HepG2 (cell line): Measurements from ENCODE around the gene C1orf50. TPM values are rescaled to one million over a fixed set of nuclear protein-coding genes. Genes with fewer than 3 reads are reported as not detected.

Source experiments
- CCDC6 ChIP-seq: sonication (generic); formaldehyde crosslinking; IDR thresholded peaks from 2 replicates; pipeline ENCODE4 v1.8.1; 2022; ENCODE audit warnings: mild to moderate bottlenecking, missing genetic modification reagents, moderate library complexity
- GABPA ChIP-seq, 2 experiments: IDR thresholded peaks; 2 replicates each; pipeline ENCODE4 v1.6.1; 2011 to 2016; ENCODE audit warnings: low read depth in 2 of 2, low read length in 1 of 2, missing biosample characterization in 1 of 2, missing genetic modification characterization in 1 of 2
- PRMT3 ChIP-seq: sonication (generic); formaldehyde crosslinking; IDR thresholded peaks from 2 replicates; pipeline ENCODE4 v1.8.1; 2022; ENCODE audit warnings: low read depth, mild to moderate bottlenecking, moderate library complexity, missing genetic modification reagents, borderline replicate concordance
- SMARCC2 ChIP-seq: fragments of 450-650 bp; IDR thresholded peaks from 2 replicates; pipeline ENCODE4 v1.6.1; 2017; ENCODE audit warnings: antibody characterized with exemption, mild to moderate bottlenecking
- SMYD3 ChIP-seq: sonication (generic); formaldehyde crosslinking; IDR thresholded peaks from 2 replicates; pipeline ENCODE4 v1.8.1; 2023; ENCODE audit warnings: mild to moderate bottlenecking, missing genetic modification reagents
- ZFYVE20 ChIP-seq: sonication (generic); formaldehyde crosslinking; IDR thresholded peaks from 2 replicates; pipeline ENCODE4 v1.8.0; 2023; ENCODE audit warnings: low read depth, mild to moderate bottlenecking, moderate library complexity, missing genetic modification reagents, borderline replicate concordance
- ZNF333 ChIP-seq: sonication (generic); formaldehyde crosslinking; IDR thresholded peaks from 2 replicates; pipeline ENCODE4 v1.4.0; 2020; ENCODE audit warnings: mild to moderate bottlenecking, missing genetic modification reagents, borderline replicate concordance
- ZNF546 ChIP-seq: sonication (generic); formaldehyde crosslinking; conservative IDR thresholded peaks from 2 replicates; pipeline ENCODE4 v1.8.1; 2023; ENCODE audit warnings: mild to moderate bottlenecking, missing genetic modification reagents
- polyA plus RNA-seq, 8 experiments: library from polyadenylated mRNA; depleted of rRNA in 3 of 8; stranded (reverse) in 7 of 8; unstranded in 1 of 8; fragments of >200 nt; fragmentation: Illumina TruSeq in 4 of 8; extraction: Trizol in 4 of 8; gene quantifications; 2 replicates each; pipeline versions ENCODE4 v1.2.1 to v1.2.3, GENCODE V29; 2011 to 2016; ENCODE audit warnings: low read depth in 4 of 8, missing spikeins in 1 of 8, mixed read lengths in 1 of 8; ENCODE audit not compliant: insufficient read depth in 1 of 8
- total RNA-seq, 5 experiments: library from RNA; depleted of rRNA; stranded (reverse); fragments of >200 nt; fragmentation: Illumina TruSeq; extraction: Trizol; gene quantifications; 2 replicates each; pipeline ENCODE4 v1.2.3, GENCODE V29; 2016; ENCODE audit warnings: low read depth in 1 of 5
- TF ChIP-seq, protein P1 (sequence below): sonication (generic); formaldehyde crosslinking; IDR thresholded peaks from 2 replicates; pipeline ENCODE4 v1.8.0; 2022; ENCODE audit warnings: missing genetic modification reagents, mild to moderate bottlenecking, moderate library complexity, borderline replicate concordance
- TF ChIP-seq, protein P2 (sequence below): sonication (generic); formaldehyde crosslinking; IDR thresholded peaks from 2 replicates; pipeline ENCODE4 v1.4.0; 2020; ENCODE audit warnings: mild to moderate bottlenecking, missing genetic modification reagents, borderline replicate concordance
- TF ChIP-seq, protein P3 (sequence below): sonication (generic); formaldehyde crosslinking; IDR thresholded peaks from 2 replicates; pipeline ENCODE4 v1.4.0; 2020; ENCODE audit warnings: mild to moderate bottlenecking, missing genetic modification reagents
- TF ChIP-seq, protein P4 (sequence below): sonication (generic); formaldehyde crosslinking; IDR thresholded peaks from 2 replicates; pipeline ENCODE4 v1.5.0; 2020; ENCODE audit warnings: mild to moderate bottlenecking, missing genetic modification reagents
- TF ChIP-seq, protein P5 (sequence below), 2 experiments: sonication (generic) in 1 of 2; formaldehyde crosslinking in 1 of 2; IDR thresholded peaks; 2 replicates each; pipeline versions ENCODE4 v1.4.0 to v1.6.1; 2018 to 2020; ENCODE audit warnings: missing genetic modification reagents in 2 of 2, borderline replicate concordance in 1 of 2, low read depth in 1 of 2, mild to moderate bottlenecking in 1 of 2, missing biosample characterization in 1 of 2
- TF ChIP-seq, protein P6 (sequence below): sonication (generic); formaldehyde crosslinking; IDR thresholded peaks from 2 replicates; pipeline ENCODE4 v1.4.0; 2020; ENCODE audit warnings: mild to moderate bottlenecking, missing genetic modification reagents

Gene C1orf50
- total and polyA plus RNA-seq, 2 of the 13 experiments (the other 11 are each of a cell fraction or from before 2014, with no cell fraction given): 4.3 to 4.8 TPM

DNA sequence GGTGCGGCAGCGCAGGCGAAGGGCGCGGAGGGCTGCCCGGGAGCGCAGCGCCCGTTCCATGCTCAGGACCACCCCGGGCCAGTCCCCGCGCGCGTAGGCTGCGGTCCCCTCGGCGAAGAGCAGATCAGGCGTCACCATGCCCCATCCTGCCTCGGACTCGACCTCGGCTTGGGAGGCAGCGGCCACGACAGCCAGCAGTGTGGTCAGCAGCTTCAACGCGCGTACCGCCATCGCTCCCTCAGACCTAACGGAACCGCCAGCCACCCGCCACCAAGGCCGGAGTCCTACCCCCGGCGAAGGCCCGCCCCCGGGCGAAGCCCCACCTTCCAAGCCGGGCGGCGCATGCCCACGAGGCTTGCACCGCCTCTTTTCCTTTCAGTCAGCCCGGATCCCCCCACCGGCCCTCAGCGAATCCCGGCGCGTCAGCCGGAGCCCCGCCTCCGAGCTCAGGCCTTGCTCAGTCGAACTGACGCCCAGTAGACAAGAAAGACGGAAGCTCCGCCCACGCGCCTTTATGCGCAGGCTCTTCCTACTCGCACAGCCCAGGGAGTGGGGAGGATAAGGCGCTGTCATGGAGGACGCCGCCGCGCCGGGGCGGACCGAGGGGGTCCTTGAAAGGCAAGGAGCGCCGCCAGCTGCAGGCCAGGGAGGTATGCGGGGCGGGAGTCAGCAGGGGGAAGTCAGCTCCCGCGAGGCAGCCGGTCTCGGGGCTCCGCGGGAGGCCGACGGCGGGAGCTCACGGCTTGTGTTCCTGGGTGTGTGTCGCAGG lies at the start of gene C1orf50, which contains the start of gene P3H1 (continued):
- TF ChIP-seq, protein P1, sequence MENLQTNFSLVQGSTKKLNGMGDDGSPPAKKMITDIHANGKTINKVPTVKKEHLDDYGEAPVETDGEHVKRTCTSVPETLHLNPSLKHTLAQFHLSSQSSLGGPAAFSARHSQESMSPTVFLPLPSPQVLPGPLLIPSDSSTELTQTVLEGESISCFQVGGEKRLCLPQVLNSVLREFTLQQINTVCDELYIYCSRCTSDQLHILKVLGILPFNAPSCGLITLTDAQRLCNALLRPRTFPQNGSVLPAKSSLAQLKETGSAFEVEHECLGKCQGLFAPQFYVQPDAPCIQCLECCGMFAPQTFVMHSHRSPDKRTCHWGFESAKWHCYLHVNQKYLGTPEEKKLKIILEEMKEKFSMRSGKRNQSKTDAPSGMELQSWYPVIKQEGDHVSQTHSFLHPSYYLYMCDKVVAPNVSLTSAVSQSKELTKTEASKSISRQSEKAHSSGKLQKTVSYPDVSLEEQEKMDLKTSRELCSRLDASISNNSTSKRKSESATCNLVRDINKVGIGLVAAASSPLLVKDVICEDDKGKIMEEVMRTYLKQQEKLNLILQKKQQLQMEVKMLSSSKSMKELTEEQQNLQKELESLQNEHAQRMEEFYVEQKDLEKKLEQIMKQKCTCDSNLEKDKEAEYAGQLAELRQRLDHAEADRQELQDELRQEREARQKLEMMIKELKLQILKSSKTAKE: no peak
- TF ChIP-seq ZFYVE20 (peak; percentile 54; the same call in 1 of the 2 replicates), PRMT3 (CRISPR knock-in tag) (0 out of 2 replicates have a peak, but pooled peaks have one; percentile 35), SMARCC2 (no peak), ZNF333 (CRISPR knock-in tag) (no peak), CCDC6 (CRISPR knock-in tag) (peak; percentile 69; the same call in 1 of the 2 replicates), SMYD3 (peak; percentile 80; the same call in 1 of the 2 replicates), ZNF546 (CRISPR knock-in tag) (peak; percentile 97), GABPA (IDR thresholded peaks at IDR 0.05; ENCODE audit: low read depth, low read length) (no peak), GABPA (CRISPR knock-in tag; IDR thresholded peaks at IDR 0.05; ENCODE audit: low read depth) (peak; percentile 69; the same call in 1 of the 2 replicates)
- TF ChIP-seq, protein P2, sequence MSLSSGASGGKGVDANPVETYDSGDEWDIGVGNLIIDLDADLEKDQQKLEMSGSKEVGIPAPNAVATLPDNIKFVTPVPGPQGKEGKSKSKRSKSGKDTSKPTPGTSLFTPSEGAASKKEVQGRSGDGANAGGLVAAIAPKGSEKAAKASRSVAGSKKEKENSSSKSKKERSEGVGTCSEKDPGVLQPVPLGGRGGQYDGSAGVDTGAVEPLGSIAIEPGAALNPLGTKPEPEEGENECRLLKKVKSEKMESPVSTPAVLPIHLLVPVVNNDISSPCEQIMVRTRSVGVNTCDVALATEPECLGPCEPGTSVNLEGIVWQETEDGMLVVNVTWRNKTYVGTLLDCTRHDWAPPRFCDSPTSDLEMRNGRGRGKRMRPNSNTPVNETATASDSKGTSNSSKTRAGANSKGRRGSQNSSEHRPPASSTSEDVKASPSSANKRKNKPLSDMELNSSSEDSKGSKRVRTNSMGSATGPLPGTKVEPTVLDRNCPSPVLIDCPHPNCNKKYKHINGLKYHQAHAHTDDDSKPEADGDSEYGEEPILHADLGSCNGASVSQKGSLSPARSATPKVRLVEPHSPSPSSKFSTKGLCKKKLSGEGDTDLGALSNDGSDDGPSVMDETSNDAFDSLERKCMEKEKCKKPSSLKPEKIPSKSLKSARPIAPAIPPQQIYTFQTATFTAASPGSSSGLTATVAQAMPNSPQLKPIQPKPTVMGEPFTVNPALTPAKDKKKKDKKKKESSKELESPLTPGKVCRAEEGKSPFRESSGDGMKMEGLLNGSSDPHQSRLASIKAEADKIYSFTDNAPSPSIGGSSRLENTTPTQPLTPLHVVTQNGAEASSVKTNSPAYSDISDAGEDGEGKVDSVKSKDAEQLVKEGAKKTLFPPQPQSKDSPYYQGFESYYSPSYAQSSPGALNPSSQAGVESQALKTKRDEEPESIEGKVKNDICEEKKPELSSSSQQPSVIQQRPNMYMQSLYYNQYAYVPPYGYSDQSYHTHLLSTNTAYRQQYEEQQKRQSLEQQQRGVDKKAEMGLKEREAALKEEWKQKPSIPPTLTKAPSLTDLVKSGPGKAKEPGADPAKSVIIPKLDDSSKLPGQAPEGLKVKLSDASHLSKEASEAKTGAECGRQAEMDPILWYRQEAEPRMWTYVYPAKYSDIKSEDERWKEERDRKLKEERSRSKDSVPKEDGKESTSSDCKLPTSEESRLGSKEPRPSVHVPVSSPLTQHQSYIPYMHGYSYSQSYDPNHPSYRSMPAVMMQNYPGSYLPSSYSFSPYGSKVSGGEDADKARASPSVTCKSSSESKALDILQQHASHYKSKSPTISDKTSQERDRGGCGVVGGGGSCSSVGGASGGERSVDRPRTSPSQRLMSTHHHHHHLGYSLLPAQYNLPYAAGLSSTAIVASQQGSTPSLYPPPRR (CRISPR knock-in tag): peak; percentile 60
- TF ChIP-seq, protein P3, sequence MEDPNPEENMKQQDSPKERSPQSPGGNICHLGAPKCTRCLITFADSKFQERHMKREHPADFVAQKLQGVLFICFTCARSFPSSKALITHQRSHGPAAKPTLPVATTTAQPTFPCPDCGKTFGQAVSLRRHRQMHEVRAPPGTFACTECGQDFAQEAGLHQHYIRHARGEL (CRISPR knock-in tag): no peak
- TF ChIP-seq, protein P4, sequence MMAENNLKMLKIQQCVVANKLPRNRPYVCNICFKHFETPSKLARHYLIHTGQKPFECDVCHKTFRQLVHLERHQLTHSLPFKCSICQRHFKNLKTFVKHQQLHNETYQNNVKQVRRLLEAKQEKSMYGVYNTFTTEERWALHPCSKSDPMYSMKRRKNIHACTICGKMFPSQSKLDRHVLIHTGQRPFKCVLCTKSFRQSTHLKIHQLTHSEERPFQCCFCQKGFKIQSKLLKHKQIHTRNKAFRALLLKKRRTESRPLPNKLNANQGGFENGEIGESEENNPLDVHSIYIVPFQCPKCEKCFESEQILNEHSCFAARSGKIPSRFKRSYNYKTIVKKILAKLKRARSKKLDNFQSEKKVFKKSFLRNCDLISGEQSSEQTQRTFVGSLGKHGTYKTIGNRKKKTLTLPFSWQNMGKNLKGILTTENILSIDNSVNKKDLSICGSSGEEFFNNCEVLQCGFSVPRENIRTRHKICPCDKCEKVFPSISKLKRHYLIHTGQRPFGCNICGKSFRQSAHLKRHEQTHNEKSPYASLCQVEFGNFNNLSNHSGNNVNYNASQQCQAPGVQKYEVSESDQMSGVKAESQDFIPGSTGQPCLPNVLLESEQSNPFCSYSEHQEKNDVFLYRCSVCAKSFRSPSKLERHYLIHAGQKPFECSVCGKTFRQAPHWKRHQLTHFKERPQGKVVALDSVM (CRISPR knock-in tag): peak; percentile 42; the same call in 1 of the 2 replicates
- TF ChIP-seq, protein P5, sequence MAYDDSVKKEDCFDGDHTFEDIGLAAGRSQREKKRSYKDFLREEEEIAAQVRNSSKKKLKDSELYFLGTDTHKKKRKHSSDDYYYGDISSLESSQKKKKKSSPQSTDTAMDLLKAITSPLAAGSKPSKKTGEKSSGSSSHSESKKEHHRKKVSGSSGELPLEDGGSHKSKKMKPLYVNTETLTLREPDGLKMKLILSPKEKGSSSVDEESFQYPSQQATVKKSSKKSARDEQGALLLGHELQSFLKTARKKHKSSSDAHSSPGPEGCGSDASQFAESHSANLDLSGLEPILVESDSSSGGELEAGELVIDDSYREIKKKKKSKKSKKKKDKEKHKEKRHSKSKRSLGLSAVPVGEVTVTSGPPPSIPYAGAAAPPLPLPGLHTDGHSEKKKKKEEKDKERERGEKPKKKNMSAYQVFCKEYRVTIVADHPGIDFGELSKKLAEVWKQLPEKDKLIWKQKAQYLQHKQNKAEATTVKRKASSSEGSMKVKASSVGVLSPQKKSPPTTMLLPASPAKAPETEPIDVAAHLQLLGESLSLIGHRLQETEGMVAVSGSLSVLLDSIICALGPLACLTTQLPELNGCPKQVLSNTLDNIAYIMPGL (CRISPR knock-in tag; IDR thresholded peaks at IDR 0.05; ENCODE audit: borderline replicate concordance in 1 of 2, low read depth in 1 of 2): peak; percentile 40 to 73; a peak in 3 of 4 replicates
- TF ChIP-seq, protein P6, sequence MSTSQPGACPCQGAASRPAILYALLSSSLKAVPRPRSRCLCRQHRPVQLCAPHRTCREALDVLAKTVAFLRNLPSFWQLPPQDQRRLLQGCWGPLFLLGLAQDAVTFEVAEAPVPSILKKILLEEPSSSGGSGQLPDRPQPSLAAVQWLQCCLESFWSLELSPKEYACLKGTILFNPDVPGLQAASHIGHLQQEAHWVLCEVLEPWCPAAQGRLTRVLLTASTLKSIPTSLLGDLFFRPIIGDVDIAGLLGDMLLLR (CRISPR knock-in tag): peak; percentile 66; the same call in 1 of the 2 replicates
